Vagina (tissue), 2 donors: ENCODE results near the gene MBP. TPM values are rescaled to one million over a fixed set of nuclear protein-coding genes. Genes with fewer than 3 reads are reported as not detected.
"Not testable (repeated sequence)": the region's sequence is repeated elsewhere in the genome, so short reads cannot be mapped to it uniquely, and the experiment has no call there.

Experiments used
- DNase-seq, 2 donors: peaks; one replicate each; pipeline ENCODE4 v3.0.0-alpha.2; 2017; ENCODE audit errors: extremely low spot score in 2 of 2
- H3K27ac ChIP-seq: fragments of 200-600 bp; sonication (generic); one replicate; pipeline ENCODE4 v1.5.1; 2019
- H3K27me3 ChIP-seq: fragments of 200-600 bp; sonication (generic); one replicate; pipeline ENCODE4 v1.5.1; 2019
- H3K36me3 ChIP-seq, 2 donors: fragments of 200-600 bp; sonication (generic); one replicate each; pipeline ENCODE4 v1.5.1; 2017 to 2019
- H3K4me1 ChIP-seq: fragments of 200-600 bp; sonication (generic); one replicate; pipeline ENCODE4 v1.5.1; 2019
- H3K4me3 ChIP-seq, 2 donors: fragments of 200-600 bp; sonication (generic); 1 replicate in 1 of 2; 2 replicates in 1 of 2; pipeline ENCODE4 v1.5.1; 2016 to 2019
- H3K9me3 ChIP-seq: fragments of 200-600 bp; sonication (generic); one replicate; pipeline ENCODE4 v1.5.1; 2019
- CTCF ChIP-seq, 3 experiments: fragments of 450-650 bp in 2 of 3; fragments of 200-600 bp in 1 of 3; sonication (generic) in 1 of 3; IDR thresholded peaks; one replicate each; pipeline ENCODE4 v1.5.1; 2017 to 2019; ENCODE audit warnings: antibody characterized with exemption in 3 of 3, mild to moderate bottlenecking in 2 of 3, moderate library complexity in 2 of 3
- POLR2A ChIP-seq, 2 donors: fragments of 450-650 bp; IDR thresholded peaks; one replicate each; pipeline ENCODE4 v1.6.1; 2017; ENCODE audit warnings: antibody characterized with exemption in 2 of 2, mild to moderate bottlenecking in 2 of 2, moderate library complexity in 2 of 2
- POLR2AphosphoS5 ChIP-seq, 2 donors: sonication (generic); formaldehyde crosslinking; IDR thresholded peaks; one replicate each; pipeline ENCODE4 v1.9.0; 2017; ENCODE audit warnings: antibody characterized with exemption in 2 of 2, mild to moderate bottlenecking in 2 of 2, low read depth in 1 of 2; ENCODE audit not compliant: insufficient read depth in 1 of 2
- intact Hi-C: fragments of 100-400 bp; cut with DNase I; formaldehyde crosslinking; loops from one replicate; pipeline ENCODE4 v1.15.1; 2023
- total RNA-seq: library from RNA; depleted of rRNA; stranded (reverse); fragments of >200 nt; gene quantifications from one replicate; pipeline ENCODE4 v1.2.3, GENCODE V29; 2016

The MBP gene
- total RNA-seq, 1 donor from 2014 or later: 33.6 TPM

- intact Hi-C loops: no loop called here
- no peaks in the 10 kb centered on the region for H3K9me3 ChIP-seq
- TF ChIP-seq POLR2A (IDR thresholded peaks at IDR 0.05) (no peak), CTCF (IDR thresholded peaks at IDR 0.05) (no peak)
- no peak for DNase-seq
- no peaks in the 10 kb centered on the region for H3K27me3 ChIP-seq
- no peaks in the 10 kb centered on the region for H3K36me3 ChIP-seq
- H3K4me1 ChIP-seq: no peaks in the 10 kb centered on the region
- no peak overlapping the region for H3K4me3 ChIP-seq
- H3K27ac ChIP-seq: no peak overlapping the region
Observed at GRCh38 chr18:76994086-76994654, 138.4 kb downstream of the MBP start.

DNA sequence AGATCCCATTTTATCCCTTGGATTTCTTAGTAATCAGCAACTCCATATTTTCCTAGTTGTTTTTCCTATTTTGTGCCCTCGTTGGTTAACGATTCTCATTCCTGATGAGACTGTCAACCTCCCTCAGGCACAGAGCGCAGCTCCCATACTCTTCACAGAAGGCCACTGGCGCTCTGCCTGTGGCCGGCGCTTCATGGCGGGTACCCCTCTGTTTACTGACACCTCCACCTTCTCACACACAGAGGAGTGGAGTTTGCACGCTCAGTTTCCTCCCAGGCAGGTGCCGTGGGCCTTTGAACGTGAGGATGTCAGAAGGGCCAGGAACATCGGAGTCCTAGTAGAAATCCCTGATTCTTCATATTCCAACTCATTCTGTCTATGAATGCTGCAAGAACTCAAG is 139.0 kb downstream of the MBP start:
- no peaks in the 10 kb centered on the region for H3K27me3 ChIP-seq
- H3K27ac ChIP-seq: no peak overlapping the region
- H3K36me3 ChIP-seq: no peaks in the 10 kb centered on the region
- TF ChIP-seq CTCF (IDR thresholded peaks at IDR 0.05) (no peak), POLR2A (IDR thresholded peaks at IDR 0.05) (no peak), POLR2AphosphoS5 (IDR thresholded peaks at IDR 0.05; ENCODE audit: insufficient read depth in 1 of 2, low read depth in 1 of 2) (no peak)
- no peak for DNase-seq
- intact Hi-C loops: no loop called here
- no peak overlapping the region for H3K4me3 ChIP-seq
- H3K9me3 ChIP-seq: no peaks in the 10 kb centered on the region
- H3K4me1 ChIP-seq: no peaks in the 10 kb centered on the region

GRCh38 chr18:76993085-76993382 is 139.5 kb downstream of the MBP start:
- Histone ChIP-seq H3K27me3 (no peaks in the 10 kb centered on the region), H3K4me3 (no peak overlapping the region), H3K4me1 (no peaks in the 10 kb centered on the region), H3K36me3 (no peaks in the 10 kb centered on the region), H3K27ac (no peak overlapping the region), H3K9me3 (no peaks in the 10 kb centered on the region)
- DNase-seq: no peak
- TF ChIP-seq CTCF (IDR thresholded peaks at IDR 0.05): no peak
- no peak for TF ChIP-seq POLR2AphosphoS5 (IDR thresholded peaks at IDR 0.05; ENCODE audit: insufficient read depth in 1 of 2, low read depth in 1 of 2)
- TF ChIP-seq POLR2A (IDR thresholded peaks at IDR 0.05): no peak
- intact Hi-C loops: no loop called here

GRCh38 chr18:76992226-76993084 is 140.1 kb downstream of the MBP start:
- intact Hi-C loops: no loop called here
- Histone ChIP-seq H3K4me3 (no peak overlapping the region), H3K9me3 (no peaks in the 10 kb centered on the region), H3K27ac (no peak overlapping the region), H3K4me1 (no peaks in the 10 kb centered on the region), H3K36me3 (no peaks in the 10 kb centered on the region), H3K27me3 (no peaks in the 10 kb centered on the region)
- no peak for DNase-seq
- no peak for TF ChIP-seq CTCF (IDR thresholded peaks at IDR 0.05)

- Histone ChIP-seq H3K27me3 (no peaks in the 10 kb centered on the region), H3K4me1 (no peaks in the 10 kb centered on the region), H3K36me3 (no peaks in the 10 kb centered on the region), H3K27ac (no peak overlapping the region), H3K4me3 (no peak overlapping the region), H3K9me3 (no peaks in the 10 kb centered on the region)
- intact Hi-C loops: no loop called here
- DNase-seq: no peak
- no peak for TF ChIP-seq POLR2AphosphoS5 (IDR thresholded peaks at IDR 0.05; ENCODE audit: insufficient read depth in 1 of 2, low read depth in 1 of 2)
- no peak for TF ChIP-seq CTCF (IDR thresholded peaks at IDR 0.05)
- TF ChIP-seq POLR2A (IDR thresholded peaks at IDR 0.05): no peak
Observed at GRCh38 chr18:76991021-76991688, 141.4 kb downstream of the MBP start.

- H3K36me3 ChIP-seq, H3K4me3 ChIP-seq, H3K9me3 ChIP-seq, H3K27me3 ChIP-seq, intact Hi-C loops, H3K4me1 ChIP-seq, DNase-seq, H3K27ac ChIP-seq: not testable (repeated sequence)
Observed at GRCh38 chr18:76990343-76991020, 142.1 kb downstream of the MBP start.
